OCI-LY1 (cell line): Measurements from ENCODE around the gene DNAJB12.
A peak's percentile ranks its signal among the peaks of the same experiment; 100 is the strongest.

ENCODE experiments used
- H2AFZ ChIP-seq: fragments of 200-600 bp; sonication (generic), shearing (Covaris generic); 2 replicates; pipeline ENCODE4 v1.6.0; 2014; ENCODE audit warnings: antibody characterized with exemption, mild to moderate bottlenecking, low read length
- H3F3A ChIP-seq: fragments of 200-600 bp; sonication (generic), shearing (Covaris generic); 2 replicates; pipeline ENCODE4 v1.6.0; 2014; ENCODE audit warnings: mild to moderate bottlenecking, antibody characterized with exemption, low read length, moderate library complexity; ENCODE audit not compliant: insufficient read depth
- H3K27ac ChIP-seq: fragments of 200-600 bp; sonication (generic); 2 replicates; pipeline ENCODE4 v1.5.1; 2014; ENCODE audit warnings: low read length, mixed run types, mild to moderate bottlenecking, low read depth; ENCODE audit not compliant: poor library complexity, severe bottlenecking
- H3K27me3 ChIP-seq: fragments of 200-600 bp; sonication (generic); 2 replicates; pipeline ENCODE4 v1.6.0; 2014; ENCODE audit warnings: antibody characterized with exemption, mild to moderate bottlenecking, low read length, moderate library complexity; ENCODE audit not compliant: insufficient read depth
- H3K36me3 ChIP-seq: fragments of 200-600 bp; sonication (generic); 2 replicates; pipeline ENCODE4 v1.6.1; 2014; ENCODE audit warnings: mild to moderate bottlenecking, antibody characterized with exemption, low read length, moderate library complexity, mixed read lengths; ENCODE audit not compliant: insufficient read depth
- H3K4me1 ChIP-seq: fragments of 200-600 bp; sonication (generic); 2 replicates; pipeline ENCODE4 v1.5.1; 2014; ENCODE audit warnings: mild to moderate bottlenecking, low read length, moderate library complexity; ENCODE audit not compliant: insufficient read depth, severe bottlenecking
- H3K4me2 ChIP-seq: fragments of 200-600 bp; sonication (generic), shearing (Covaris generic); 2 replicates; pipeline ENCODE4 v1.6.1; 2014; ENCODE audit warnings: low read length
- H3K4me3 ChIP-seq: fragments of 200-600 bp; sonication (generic); 2 replicates; pipeline ENCODE4 v1.5.1; 2014; ENCODE audit warnings: low read length, low read depth, mild to moderate bottlenecking, mixed read lengths; ENCODE audit not compliant: poor library complexity, severe bottlenecking
- H3K79me2 ChIP-seq: fragments of 200-600 bp; shearing (Covaris generic); 2 replicates; pipeline ENCODE4 v1.6.1; 2016; ENCODE audit warnings: mixed run types, low read length, mixed read lengths; ENCODE audit not compliant: insufficient read depth
- H3K9ac ChIP-seq: fragments of 200-600 bp; sonication (generic), shearing (Covaris generic); 2 replicates; pipeline ENCODE4 v1.6.1; 2014; ENCODE audit warnings: mild to moderate bottlenecking, low read length, mixed read lengths
- H3K9me2 ChIP-seq: fragments of 200-600 bp; sonication (generic), shearing (Covaris generic); 2 replicates; pipeline ENCODE4 v1.6.1; 2014; ENCODE audit warnings: low read depth, mild to moderate bottlenecking, low read length, mixed read lengths
- H3K9me3 ChIP-seq: fragments of 200-600 bp; shearing (Covaris generic); 2 replicates; pipeline ENCODE4 v1.6.1; 2014; ENCODE audit warnings: low read length, mixed read lengths
- H4K20me1 ChIP-seq: fragments of 200-600 bp; sonication (generic), shearing (Covaris generic); 2 replicates; pipeline ENCODE4 v1.6.0; 2016; ENCODE audit warnings: mild to moderate bottlenecking, low read length; ENCODE audit not compliant: insufficient read depth
- EZH2 ChIP-seq: fragments of 200-600 bp; sonication (generic), shearing (Covaris generic); IDR thresholded peaks from 2 replicates; pipeline ENCODE4 v1.8.0; 2017; ENCODE audit warnings: borderline replicate concordance, mixed run types, mild to moderate bottlenecking, antibody characterized with exemption, low read length, moderate library complexity, mixed read lengths
- TF ChIP-seq, protein P1 (sequence below): fragments of 200-600 bp; sonication (generic), shearing (Covaris generic); IDR thresholded peaks from 2 replicates; pipeline ENCODE4 v1.5.1; 2017; ENCODE audit warnings: mild to moderate bottlenecking, antibody characterized with exemption, low read length, moderate library complexity, mixed read lengths

DNAJB12 gene

DNA sequence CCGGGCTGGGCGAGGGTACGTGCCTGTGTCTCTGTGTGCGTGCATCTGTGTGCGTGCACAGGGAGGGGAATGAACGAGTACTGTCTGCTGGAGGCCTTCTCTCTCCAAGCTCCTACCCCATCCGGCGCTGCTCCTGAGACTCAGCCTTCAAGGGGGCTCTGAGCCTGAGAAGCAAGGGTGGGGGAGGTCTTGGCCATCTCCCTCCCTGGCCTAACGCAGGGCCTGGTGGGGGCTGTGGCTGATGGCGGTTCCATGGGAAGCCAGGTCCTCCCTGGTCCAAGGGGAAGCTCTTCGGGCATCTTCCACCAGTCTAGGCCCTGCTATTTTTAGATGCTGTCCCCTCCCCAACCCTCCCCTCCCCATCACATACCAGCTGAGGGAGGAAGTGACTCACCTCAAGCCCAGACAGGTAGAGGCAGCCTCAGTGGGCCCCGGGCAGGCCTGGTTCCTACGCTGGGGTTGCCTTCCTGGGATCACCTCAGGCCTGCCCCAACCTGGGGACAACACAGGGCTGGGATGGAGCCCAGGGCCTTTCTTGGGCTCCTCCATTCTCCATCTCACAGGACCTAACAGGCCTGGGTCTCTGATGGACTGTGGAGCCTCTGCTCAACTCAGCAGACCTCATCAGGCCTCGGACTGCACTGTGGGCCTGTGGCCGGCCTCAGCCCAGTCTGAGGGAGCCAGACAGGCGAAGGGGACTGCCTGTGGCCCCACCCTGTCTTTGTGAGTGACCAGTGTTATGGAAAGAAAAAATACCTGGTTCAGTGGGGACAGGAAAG, 32.2 kb downstream of the DNAJB12 start:
- Histone ChIP-seq H3K27me3 (no peaks in the 10 kb centered on the region), H3K9ac (peak overlapping the region; percentile 72; the same call in 1 of the 2 replicates), H4K20me1 (no peaks in the 10 kb centered on the region), H3K79me2 (no peaks in the 10 kb centered on the region), H3K27ac (peak overlapping the region; percentile 100), H3F3A (peaks cover 9% of the 10 kb centered on the region), H3K4me1 (peaks cover 64% of the 10 kb centered on the region), H3K36me3 (no peaks in the 10 kb centered on the region), H3K9me3 (no peaks in the 10 kb centered on the region), H3K4me3 (no peak overlapping the region), H3K9me2 (no peaks in the 10 kb centered on the region), H3K4me2 (peak overlapping the region; percentile 66; the same call in 1 of the 2 replicates), H2AFZ (no peak overlapping the region)
- no peak for TF ChIP-seq EZH2
- TF ChIP-seq, protein P1, sequence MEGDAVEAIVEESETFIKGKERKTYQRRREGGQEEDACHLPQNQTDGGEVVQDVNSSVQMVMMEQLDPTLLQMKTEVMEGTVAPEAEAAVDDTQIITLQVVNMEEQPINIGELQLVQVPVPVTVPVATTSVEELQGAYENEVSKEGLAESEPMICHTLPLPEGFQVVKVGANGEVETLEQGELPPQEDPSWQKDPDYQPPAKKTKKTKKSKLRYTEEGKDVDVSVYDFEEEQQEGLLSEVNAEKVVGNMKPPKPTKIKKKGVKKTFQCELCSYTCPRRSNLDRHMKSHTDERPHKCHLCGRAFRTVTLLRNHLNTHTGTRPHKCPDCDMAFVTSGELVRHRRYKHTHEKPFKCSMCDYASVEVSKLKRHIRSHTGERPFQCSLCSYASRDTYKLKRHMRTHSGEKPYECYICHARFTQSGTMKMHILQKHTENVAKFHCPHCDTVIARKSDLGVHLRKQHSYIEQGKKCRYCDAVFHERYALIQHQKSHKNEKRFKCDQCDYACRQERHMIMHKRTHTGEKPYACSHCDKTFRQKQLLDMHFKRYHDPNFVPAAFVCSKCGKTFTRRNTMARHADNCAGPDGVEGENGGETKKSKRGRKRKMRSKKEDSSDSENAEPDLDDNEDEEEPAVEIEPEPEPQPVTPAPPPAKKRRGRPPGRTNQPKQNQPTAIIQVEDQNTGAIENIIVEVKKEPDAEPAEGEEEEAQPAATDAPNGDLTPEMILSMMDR: no peak

DNA sequence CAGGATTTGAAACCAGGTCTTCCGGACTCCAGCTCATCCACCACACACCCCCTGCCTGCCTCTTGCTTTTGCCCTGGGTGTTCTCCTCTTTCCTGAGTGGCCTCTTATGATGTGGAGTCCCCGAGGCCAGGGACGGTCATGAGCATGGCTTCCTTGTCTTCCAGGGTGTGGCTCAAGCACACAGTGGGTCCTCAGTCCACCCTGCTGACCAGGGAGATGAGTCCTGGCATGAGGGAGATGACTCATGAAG, 32.8 kb downstream of the DNAJB12 start:
- Histone ChIP-seq H3K27me3 (no peaks in the 10 kb centered on the region), H3K4me2 (peak overlapping the region; percentile 66; the same call in 1 of the 2 replicates), H3K4me3 (no peak overlapping the region), H3K9ac (peak overlapping the region; percentile 72; the same call in 1 of the 2 replicates), H2AFZ (no peak overlapping the region), H4K20me1 (no peaks in the 10 kb centered on the region), H3K4me1 (peaks cover 68% of the 10 kb centered on the region), H3K79me2 (no peaks in the 10 kb centered on the region), H3F3A (peaks cover 9% of the 10 kb centered on the region), H3K9me2 (no peaks in the 10 kb centered on the region), H3K9me3 (no peaks in the 10 kb centered on the region), H3K27ac (peak overlapping the region; percentile 100), H3K36me3 (no peaks in the 10 kb centered on the region)
- TF ChIP-seq, protein P1: no peak
- no peak for TF ChIP-seq EZH2

DNA sequence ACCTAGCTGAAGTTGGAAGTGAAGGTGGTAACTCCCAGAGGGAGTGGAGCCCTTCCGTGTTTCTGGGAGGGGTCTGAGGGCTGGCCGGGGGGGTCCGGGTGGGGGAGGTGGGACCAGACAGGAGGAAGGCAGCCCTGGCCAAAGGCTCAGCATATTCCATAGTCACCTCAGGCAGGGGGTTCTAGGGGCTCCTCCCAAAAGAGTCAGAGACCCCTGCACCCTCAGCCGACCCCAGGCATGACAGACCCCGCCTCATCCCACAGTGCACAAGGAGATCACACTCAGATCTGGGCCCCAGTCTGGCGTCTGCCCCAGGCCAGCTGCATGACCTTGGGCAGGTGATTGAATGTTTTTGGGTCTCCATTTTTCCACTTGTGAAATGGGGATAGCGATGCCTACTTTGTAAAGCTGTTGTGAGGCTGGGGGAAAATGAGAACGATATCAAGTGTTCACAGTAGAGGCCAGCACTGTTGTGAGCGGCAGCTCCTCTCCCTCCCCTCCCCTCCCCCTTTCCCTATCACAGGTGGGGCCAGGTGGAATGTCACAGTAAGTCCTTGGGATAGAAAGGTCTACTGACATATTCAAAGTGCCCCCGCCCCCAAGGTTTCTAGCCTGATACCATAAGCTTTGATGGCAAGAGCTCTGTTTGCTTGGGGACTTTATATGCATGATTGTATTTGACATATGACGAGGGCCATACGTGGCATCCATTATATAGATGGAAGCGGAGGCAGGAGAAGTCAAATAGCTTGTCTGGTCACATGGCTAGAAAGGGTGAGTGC, 33.3 kb downstream of the DNAJB12 start:
- no peaks in the 10 kb centered on the region for H3K27me3 ChIP-seq
- peaks cover 74% of the 10 kb centered on the region for H3K4me1 ChIP-seq
- H3K9me2 ChIP-seq: no peaks in the 10 kb centered on the region
- no peak for TF ChIP-seq EZH2
- TF ChIP-seq, protein P1: no peak
- no peaks in the 10 kb centered on the region for H3K79me2 ChIP-seq
- H3K4me3 ChIP-seq: peak overlapping the region; percentile 55
- H2AFZ ChIP-seq: no peak overlapping the region
- H3K9ac ChIP-seq: peak overlapping the region; percentile 72
- no peaks in the 10 kb centered on the region for H3K9me3 ChIP-seq
- H4K20me1 ChIP-seq: no peaks in the 10 kb centered on the region
- peak overlapping the region; percentile 66 for H3K4me2 ChIP-seq
- peaks cover 9% of the 10 kb centered on the region for H3F3A ChIP-seq
- peak overlapping the region; percentile 100 for H3K27ac ChIP-seq
- H3K36me3 ChIP-seq: no peaks in the 10 kb centered on the region
